ENCODE results near the gene KCTD12.
"Not testable (repeated sequence)": the region's sequence is repeated elsewhere in the genome, so short reads cannot be mapped to it uniquely, and the experiment has no call there.

Gene KCTD12

GRCh38 chr13:76886292-76887075 lies at the start of gene KCTD12:
Gene KCTD12 (minus strand): TSS chr13:76886405. CDS start chr13:76886148, 257 bp downstream.
- FAIRE-seq: no peak

- no peak for FAIRE-seq
These were observed 48.5 kb upstream of the KCTD12 start for GRCh38 chr13:76934671-76935070.

- no peak for FAIRE-seq
These were observed 45.9 kb upstream of the KCTD12 start for GRCh38 chr13:76932076-76932475.

- FAIRE-seq: no peak
These were observed 43.7 kb upstream of the KCTD12 start for GRCh38 chr13:76929851-76930374.

GRCh38 chr13:76929320-76929719 lies 43.1 kb upstream of the KCTD12 start:
- FAIRE-seq: no peak

GRCh38 chr13:76928456-76928855 lies 42.3 kb upstream of the KCTD12 start:
- FAIRE-seq: no peak

GRCh38 chr13:76927955-76928354 lies 41.8 kb upstream of the KCTD12 start:
- no peak for FAIRE-seq

- no peak for FAIRE-seq
These were observed 38.9 kb upstream of the KCTD12 start for GRCh38 chr13:76925115-76925514.

GRCh38 chr13:76921516-76921915 lies 35.3 kb upstream of the KCTD12 start:
- no peak for FAIRE-seq

- FAIRE-seq: not testable (repeated sequence)
These were observed 31.7 kb upstream of the KCTD12 start for GRCh38 chr13:76917755-76918481.

- no peak for FAIRE-seq
These were observed 30.9 kb upstream of the KCTD12 start for GRCh38 chr13:76917095-76917494.

GRCh38 chr13:76913898-76914297 lies 27.7 kb upstream of the KCTD12 start:
- no peak for FAIRE-seq

GRCh38 chr13:76912476-76912875 lies 26.3 kb upstream of the KCTD12 start:
- no peak for FAIRE-seq

- no peak for FAIRE-seq
These were observed 18.3 kb upstream of the KCTD12 start for GRCh38 chr13:76904507-76904906.

GRCh38 chr13:76903544-76904162 lies 17.4 kb upstream of the KCTD12 start:
- peak; percentile 14 for FAIRE-seq

GRCh38 chr13:76899066-76899465 lies 12.9 kb upstream of the KCTD12 start:
- not testable (repeated sequence) for FAIRE-seq

GRCh38 chr13:76897171-76897570 lies 11.0 kb upstream of the KCTD12 start:
- not testable (repeated sequence) for FAIRE-seq

GRCh38 chr13:76894401-76895110 lies 8.4 kb upstream of the KCTD12 start:
- no peak for FAIRE-seq

- no peak for FAIRE-seq
These were observed 6.3 kb upstream of the KCTD12 start for GRCh38 chr13:76892488-76892887.

GRCh38 chr13:76890021-76890420 lies 3.8 kb upstream of the KCTD12 start:
- FAIRE-seq: no peak

- no peak for FAIRE-seq
These were observed 3.0 kb upstream of the KCTD12 start for GRCh38 chr13:76889254-76889653.

GRCh38 chr13:76888421-76888820 lies 2.2 kb upstream of the KCTD12 start:
- FAIRE-seq: no peak

- FAIRE-seq: no peak
These were observed 915 bp upstream of the KCTD12 start for GRCh38 chr13:76887076-76887563.
